ENCODE results near the gene QRICH1.

DNA sequence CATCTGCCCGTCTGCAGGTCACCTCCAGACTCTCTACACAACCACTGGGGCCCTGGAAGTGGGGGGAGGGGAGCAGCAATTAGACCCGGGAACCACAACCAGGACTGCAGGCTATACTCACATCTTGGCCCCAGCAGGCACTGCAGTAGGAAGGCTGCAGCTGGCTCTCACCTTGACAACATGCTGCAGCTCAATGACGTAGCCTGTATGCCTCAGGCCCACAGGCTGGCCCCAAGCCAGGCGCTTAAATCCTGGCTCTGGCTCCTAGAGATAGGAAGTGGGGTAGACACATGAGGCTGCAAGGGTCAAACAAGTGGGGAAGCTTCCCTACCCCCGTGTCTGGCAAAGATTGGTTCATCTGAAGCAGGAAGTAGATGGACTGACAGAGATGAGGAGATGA, 4.6 kb upstream of the QRICH1 start:
- TF ChIP-seq, protein P1, sequence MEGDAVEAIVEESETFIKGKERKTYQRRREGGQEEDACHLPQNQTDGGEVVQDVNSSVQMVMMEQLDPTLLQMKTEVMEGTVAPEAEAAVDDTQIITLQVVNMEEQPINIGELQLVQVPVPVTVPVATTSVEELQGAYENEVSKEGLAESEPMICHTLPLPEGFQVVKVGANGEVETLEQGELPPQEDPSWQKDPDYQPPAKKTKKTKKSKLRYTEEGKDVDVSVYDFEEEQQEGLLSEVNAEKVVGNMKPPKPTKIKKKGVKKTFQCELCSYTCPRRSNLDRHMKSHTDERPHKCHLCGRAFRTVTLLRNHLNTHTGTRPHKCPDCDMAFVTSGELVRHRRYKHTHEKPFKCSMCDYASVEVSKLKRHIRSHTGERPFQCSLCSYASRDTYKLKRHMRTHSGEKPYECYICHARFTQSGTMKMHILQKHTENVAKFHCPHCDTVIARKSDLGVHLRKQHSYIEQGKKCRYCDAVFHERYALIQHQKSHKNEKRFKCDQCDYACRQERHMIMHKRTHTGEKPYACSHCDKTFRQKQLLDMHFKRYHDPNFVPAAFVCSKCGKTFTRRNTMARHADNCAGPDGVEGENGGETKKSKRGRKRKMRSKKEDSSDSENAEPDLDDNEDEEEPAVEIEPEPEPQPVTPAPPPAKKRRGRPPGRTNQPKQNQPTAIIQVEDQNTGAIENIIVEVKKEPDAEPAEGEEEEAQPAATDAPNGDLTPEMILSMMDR (IDR thresholded peaks at IDR 0.05): no peak
- TF ChIP-seq EP300 (IDR thresholded peaks at IDR 0.05) (no peak), POLR2A (IDR thresholded peaks at IDR 0.05) (no peak), POLR2AphosphoS5 (IDR thresholded peaks at IDR 0.05) (no peak)

All from gastroesophageal sphincter (tissue), 3 donors.